SH-SY5Y (cell line): ENCODE results near the gene C1QA.

ENCODE experiments used
- GATA2 ChIP-seq: IDR thresholded peaks from 2 replicates; pipeline ENCODE4 v1.6.1; 2011; ENCODE audit warnings: mild to moderate bottlenecking, low read depth, low read length
- GATA3 ChIP-seq: IDR thresholded peaks from 2 replicates; pipeline ENCODE4 v1.6.1; 2011; ENCODE audit warnings: low read depth, mild to moderate bottlenecking, low read length, moderate library complexity

Gene C1QA

DNA sequence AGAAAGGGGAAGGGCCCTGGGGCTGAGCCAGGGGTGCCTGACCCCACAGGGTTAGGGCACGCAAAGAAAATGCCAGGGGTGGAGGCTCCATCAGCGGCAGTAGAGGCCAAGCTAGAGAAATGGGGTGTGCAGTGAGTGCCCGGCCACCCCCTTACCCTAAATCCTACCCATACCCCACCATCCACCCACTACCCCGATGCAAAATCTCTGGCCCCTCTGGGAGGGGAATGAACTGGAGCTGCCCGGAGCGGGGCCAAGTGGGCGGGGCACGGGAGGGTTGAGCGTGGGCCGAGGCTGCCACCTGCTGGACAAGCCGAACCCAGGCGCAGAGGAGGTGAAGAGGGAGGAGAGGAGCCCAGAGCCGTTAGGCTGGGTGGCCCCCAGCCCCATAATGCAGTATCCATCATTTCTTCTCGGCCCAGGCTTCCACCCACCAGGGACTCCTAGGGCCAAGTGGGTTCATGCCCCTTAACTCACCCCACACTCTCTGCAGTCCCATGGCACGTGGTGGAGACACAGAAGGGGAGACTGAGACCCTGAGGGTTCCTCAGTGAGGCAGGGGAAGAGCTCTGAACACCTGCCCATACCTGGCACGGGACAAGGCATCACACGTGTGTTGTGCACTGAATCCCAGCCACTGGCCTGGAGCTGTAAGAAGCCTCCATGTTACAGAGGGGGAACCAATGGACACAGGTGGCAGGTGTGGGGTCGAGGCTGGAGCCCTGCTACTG is 5.6 kb downstream of the C1QA start:
- TF ChIP-seq GATA3 (no peak), GATA2 (no peak)

DNA sequence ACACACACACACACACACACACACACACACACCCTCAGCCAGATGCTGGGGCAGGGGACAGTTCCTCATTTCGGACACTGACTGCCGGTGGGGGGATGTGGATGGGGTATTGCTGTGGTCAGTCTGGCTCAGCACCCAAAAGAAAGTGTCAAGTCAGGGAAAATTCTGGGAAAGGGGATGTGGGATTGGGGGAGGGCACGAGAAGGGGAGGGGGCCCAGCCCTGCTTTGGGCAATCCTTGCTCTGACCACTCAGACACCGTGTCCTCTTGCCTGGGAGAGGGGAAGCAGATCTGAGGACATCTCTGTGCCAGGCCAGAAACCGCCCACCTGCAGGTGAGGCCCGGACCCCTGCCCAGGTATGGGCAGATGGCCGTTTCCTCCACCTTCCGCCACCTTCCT is 7.0 kb downstream of the C1QA start, which contains the start of gene C1QC:
Gene C1QC (plus strand): TSS at position 253 of the 400 bp plus-strand sequence. CDS start 391 bp downstream, outside the sequence.
- TF ChIP-seq GATA2 (no peak), GATA3 (no peak)

DNA sequence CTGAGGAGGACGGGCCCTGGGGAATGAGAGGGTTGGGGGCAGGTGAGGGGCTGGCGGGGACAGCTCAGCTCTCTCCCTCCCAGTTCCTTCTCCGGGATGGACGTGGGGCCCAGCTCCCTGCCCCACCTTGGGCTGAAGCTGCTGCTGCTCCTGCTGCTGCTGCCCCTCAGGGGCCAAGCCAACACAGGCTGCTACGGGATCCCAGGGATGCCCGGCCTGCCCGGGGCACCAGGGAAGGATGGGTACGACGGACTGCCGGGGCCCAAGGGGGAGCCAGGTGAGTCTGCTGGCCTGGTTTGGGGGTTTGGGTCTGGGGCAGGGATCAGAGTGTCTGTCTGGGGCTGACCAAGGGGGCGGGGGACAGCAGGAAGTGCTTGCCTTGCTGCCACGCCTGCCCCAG is 7.5 kb downstream of the C1QA start:
- no peak for TF ChIP-seq GATA2
- TF ChIP-seq GATA3, result no peak

DNA sequence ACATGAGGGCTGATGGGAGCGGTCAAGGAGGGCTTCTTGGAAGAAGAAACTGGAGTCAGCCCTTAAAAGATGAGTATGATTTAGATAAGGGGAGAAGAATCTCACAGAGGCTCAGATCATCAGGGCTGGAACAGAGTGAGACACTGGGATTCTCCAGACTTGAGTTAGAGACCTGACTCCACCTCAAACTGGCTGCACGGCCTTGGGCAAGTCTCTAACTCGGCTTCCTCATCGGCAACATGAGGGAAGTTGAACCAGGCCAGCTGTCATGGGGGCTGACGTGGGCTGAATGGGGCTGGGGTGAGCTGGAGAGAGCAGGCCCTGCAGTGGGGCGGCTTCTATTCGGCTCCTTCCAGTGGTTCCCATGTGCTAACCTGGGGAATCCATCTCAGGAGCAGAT is 9.5 kb downstream of the C1QA start:
- TF ChIP-seq GATA3, result no peak

DNA sequence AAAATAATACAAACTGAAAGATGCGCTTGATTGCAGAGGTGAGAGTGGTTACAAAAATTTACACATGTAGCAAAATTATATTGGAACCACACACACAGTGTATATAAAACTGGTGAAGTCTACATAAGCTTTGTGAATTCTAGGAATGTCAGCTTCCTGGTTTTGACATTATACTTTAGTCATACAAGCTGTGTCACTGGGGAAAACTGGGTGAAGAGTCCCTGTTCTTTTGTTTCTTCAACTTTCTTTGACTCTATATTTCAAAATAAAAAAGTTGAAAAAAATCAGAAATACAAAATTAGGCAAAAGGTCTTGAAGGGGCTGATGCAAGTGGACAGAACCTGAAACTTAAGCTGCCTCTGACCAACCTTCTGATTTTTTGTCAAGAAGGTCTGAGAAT is 10.0 kb downstream of the C1QA start:
- no peak for TF ChIP-seq GATA3
- no peak for TF ChIP-seq GATA2

DNA sequence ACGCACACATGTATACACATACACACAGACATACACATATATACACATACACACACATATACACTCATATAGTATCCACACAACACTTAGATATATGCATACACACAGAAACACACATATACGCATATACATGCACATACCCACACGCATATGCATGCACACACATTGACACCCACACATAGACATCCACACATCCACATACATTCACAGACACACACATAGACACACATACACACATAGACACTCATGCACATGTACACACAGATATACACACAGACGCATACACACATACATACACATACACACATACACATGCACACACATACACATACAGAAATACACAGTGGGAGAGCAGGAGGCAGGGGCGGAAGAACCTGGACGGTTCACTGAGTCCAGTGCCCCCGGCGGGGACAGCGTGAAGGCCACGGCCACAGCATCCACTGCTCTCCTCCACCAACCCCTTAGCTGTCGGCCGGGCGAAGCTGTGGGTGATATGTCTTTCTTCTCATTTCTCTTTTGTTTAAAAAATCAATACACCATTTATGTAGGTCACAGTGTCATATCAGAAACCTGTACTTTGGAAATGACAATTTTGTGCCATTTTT is 13.8 kb downstream of the C1QA start:
- no peak for TF ChIP-seq GATA3
- TF ChIP-seq GATA2, result no peak

DNA sequence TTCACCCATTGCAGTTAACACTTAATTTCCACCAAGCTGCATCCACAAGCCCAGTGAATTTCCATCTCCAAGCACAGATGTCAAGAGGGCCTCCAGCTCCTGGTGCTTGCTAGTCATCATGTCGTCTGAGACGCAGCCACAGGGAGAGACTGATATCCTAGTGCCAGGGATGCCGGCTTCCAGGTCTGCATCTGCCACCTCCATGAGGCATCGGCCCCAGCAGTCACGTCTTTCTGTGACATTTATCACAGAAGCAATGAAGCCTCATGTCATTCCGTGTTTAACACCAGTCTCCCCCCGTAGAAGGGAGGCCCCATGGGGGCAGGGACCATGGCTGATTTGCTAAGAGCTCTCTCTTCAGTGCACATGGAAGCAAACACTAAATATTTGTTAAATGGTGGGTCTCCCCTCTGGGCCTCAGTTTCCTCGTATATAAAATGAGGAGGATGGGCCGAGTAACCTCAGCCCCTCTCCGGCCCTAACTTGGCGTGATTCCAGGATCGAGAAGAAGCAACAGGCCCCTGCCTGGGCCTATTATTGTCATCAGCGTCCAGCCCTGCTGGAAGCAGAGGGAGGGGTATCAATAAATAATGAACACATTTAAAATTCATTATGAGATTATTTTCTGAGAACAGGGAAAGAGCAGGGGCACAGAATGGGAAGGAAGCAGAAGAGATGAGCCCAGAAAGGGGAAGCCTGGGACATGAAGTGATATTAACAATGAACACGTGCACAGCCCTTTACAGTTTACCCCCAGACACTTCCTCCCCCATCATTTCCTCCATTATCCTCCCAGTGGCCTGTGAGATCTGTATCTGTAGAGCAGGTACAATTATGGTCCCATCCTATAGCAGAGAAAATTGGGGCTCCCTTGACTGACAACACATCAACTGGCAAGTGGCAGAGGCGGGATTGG is 15.8 kb downstream of the C1QA start:
- TF ChIP-seq GATA3, result no peak
- no peak for TF ChIP-seq GATA2

GRCh38 chr1:22652881-22653316 is 16.5 kb downstream of the C1QA start, which contains the start of gene C1QB:
TSS of gene C1QB (plus strand) at chr1:22653236. CDS start at chr1:22659463, 6,227 bp downstream.
- TF ChIP-seq GATA3 (no peak), GATA2 (no peak)

DNA sequence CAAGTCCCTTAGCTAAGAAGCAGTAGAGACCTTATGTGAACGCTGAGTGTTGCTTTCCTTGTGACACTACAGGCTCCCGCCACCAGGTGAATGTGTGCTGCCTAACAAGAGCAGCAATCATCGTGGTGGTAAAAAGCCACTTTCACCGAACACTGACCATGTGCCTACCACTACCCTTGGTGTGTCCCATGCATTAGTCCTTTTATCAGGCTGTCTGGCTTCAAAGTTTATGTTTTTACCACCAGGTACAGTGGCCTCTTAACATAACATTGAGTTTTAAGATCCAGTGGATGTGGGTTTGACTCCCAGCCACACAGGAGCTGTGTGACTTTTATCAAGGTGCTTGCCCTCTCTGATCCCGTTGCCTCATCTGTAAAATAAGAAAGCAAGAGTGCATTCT is 18.3 kb downstream of the C1QA start:
- no peak for TF ChIP-seq GATA2
- no peak for TF ChIP-seq GATA3

DNA sequence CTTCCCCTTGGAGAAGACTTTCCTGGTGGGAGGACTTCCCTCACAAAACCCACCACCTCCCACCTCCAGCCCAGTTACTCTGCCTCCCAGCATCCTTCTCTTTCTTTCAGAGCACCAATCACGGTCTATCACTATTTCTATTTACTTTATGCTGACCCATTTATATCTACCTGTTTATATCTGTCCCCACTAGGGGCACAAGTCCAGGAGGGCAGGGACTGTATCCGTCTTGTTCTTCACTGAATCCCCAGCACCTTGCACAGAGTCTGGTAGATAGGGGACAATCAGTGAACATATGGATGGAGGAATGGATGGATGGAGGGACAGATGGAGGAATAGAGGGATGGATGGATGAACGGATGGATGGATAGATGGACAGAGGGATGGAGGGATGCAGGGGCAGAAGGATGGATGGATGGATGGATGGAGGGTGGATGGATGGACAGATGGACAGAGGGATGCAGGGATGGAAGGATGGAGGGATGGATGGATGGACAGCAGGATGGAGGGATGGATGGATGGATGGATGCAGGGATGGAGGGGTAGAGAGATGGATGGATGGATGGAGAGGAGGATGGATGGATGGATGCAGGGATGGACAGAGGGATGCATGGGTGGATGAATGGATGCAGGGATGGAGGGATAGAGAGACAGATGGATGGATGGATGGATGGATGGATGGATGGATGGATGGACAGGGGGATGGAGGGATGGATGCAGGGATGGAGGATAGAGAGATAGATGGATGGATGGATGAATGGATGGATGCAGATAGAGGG is 22.1 kb downstream of the C1QA start:
- TF ChIP-seq GATA3 (no peak), GATA2 (no peak)

DNA sequence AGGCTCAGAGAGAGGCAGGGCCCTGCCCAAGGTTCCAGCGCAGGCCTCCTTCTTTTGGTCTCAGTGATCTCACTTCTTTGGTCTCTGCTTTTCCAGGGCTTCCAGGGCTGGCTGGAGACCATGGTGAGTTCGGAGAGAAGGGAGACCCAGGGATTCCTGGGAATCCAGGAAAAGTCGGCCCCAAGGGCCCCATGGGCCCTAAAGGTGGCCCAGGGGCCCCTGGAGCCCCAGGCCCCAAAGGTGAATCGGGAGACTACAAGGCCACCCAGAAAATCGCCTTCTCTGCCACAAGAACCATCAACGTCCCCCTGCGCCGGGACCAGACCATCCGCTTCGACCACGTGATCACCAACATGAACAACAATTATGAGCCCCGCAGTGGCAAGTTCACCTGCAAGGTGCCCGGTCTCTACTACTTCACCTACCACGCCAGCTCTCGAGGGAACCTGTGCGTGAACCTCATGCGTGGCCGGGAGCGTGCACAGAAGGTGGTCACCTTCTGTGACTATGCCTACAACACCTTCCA is 24.4 kb downstream of the C1QA start:
- TF ChIP-seq GATA2 (no peak), GATA3 (no peak)

DNA sequence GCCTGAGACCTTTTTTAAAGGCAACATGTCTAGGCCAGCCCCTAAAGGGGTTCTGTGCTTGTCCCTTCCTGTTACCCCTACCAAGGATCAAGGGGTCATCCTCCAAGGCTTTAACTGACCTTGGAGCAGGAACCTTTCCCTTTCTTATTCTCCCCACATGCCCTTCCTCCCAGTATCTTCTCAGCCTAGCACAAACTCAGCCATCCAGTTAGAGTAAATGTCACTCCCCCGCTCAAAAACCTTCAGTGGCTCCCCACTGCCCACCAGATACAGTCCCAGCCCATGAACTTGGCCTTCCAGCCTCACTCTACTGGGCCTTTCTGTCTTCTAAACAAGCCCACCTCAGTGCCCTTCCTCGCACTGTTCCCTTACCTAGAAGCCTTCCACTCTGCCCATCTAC is 25.5 kb downstream of the C1QA start:
- TF ChIP-seq GATA2 (no peak), GATA3 (no peak)

- TF ChIP-seq GATA2 (no peak), GATA3 (no peak)
Observed at GRCh38 chr1:22662318-22662717, 25.9 kb downstream of the C1QA start.
